OCI-LY1 (cell line): ENCODE data around the gene SYNDIG1L.

ENCODE experiments used
- H2AFZ ChIP-seq: fragments of 200-600 bp; sonication (generic), shearing (Covaris generic); 2 replicates; pipeline ENCODE4 v1.6.0; 2014; ENCODE audit warnings: antibody characterized with exemption, mild to moderate bottlenecking, low read length
- H3F3A ChIP-seq: fragments of 200-600 bp; sonication (generic), shearing (Covaris generic); 2 replicates; pipeline ENCODE4 v1.6.0; 2014; ENCODE audit warnings: mild to moderate bottlenecking, antibody characterized with exemption, low read length, moderate library complexity; ENCODE audit not compliant: insufficient read depth
- H3K27ac ChIP-seq: fragments of 200-600 bp; sonication (generic); 2 replicates; pipeline ENCODE4 v1.5.1; 2014; ENCODE audit warnings: low read length, mixed run types, mild to moderate bottlenecking, low read depth; ENCODE audit not compliant: poor library complexity, severe bottlenecking
- H3K27me3 ChIP-seq: fragments of 200-600 bp; sonication (generic); 2 replicates; pipeline ENCODE4 v1.6.0; 2014; ENCODE audit warnings: antibody characterized with exemption, mild to moderate bottlenecking, low read length, moderate library complexity; ENCODE audit not compliant: insufficient read depth
- H3K36me3 ChIP-seq: fragments of 200-600 bp; sonication (generic); 2 replicates; pipeline ENCODE4 v1.6.1; 2014; ENCODE audit warnings: mild to moderate bottlenecking, antibody characterized with exemption, low read length, moderate library complexity, mixed read lengths; ENCODE audit not compliant: insufficient read depth
- H3K4me1 ChIP-seq: fragments of 200-600 bp; sonication (generic); 2 replicates; pipeline ENCODE4 v1.5.1; 2014; ENCODE audit warnings: mild to moderate bottlenecking, low read length, moderate library complexity; ENCODE audit not compliant: insufficient read depth, severe bottlenecking
- H3K4me2 ChIP-seq: fragments of 200-600 bp; sonication (generic), shearing (Covaris generic); 2 replicates; pipeline ENCODE4 v1.6.1; 2014; ENCODE audit warnings: low read length
- H3K4me3 ChIP-seq: fragments of 200-600 bp; sonication (generic); 2 replicates; pipeline ENCODE4 v1.5.1; 2014; ENCODE audit warnings: low read length, low read depth, mild to moderate bottlenecking, mixed read lengths; ENCODE audit not compliant: poor library complexity, severe bottlenecking
- H3K79me2 ChIP-seq: fragments of 200-600 bp; shearing (Covaris generic); 2 replicates; pipeline ENCODE4 v1.6.1; 2016; ENCODE audit warnings: mixed run types, low read length, mixed read lengths; ENCODE audit not compliant: insufficient read depth
- H3K9ac ChIP-seq: fragments of 200-600 bp; sonication (generic), shearing (Covaris generic); 2 replicates; pipeline ENCODE4 v1.6.1; 2014; ENCODE audit warnings: mild to moderate bottlenecking, low read length, mixed read lengths
- H3K9me2 ChIP-seq: fragments of 200-600 bp; sonication (generic), shearing (Covaris generic); 2 replicates; pipeline ENCODE4 v1.6.1; 2014; ENCODE audit warnings: low read depth, mild to moderate bottlenecking, low read length, mixed read lengths
- H3K9me3 ChIP-seq: fragments of 200-600 bp; shearing (Covaris generic); 2 replicates; pipeline ENCODE4 v1.6.1; 2014; ENCODE audit warnings: low read length, mixed read lengths
- H4K20me1 ChIP-seq: fragments of 200-600 bp; sonication (generic), shearing (Covaris generic); 2 replicates; pipeline ENCODE4 v1.6.0; 2016; ENCODE audit warnings: mild to moderate bottlenecking, low read length; ENCODE audit not compliant: insufficient read depth
- EZH2 ChIP-seq: fragments of 200-600 bp; sonication (generic), shearing (Covaris generic); IDR thresholded peaks from 2 replicates; pipeline ENCODE4 v1.8.0; 2017; ENCODE audit warnings: borderline replicate concordance, mixed run types, mild to moderate bottlenecking, antibody characterized with exemption, low read length, moderate library complexity, mixed read lengths
- TF ChIP-seq, protein P1 (sequence below): fragments of 200-600 bp; sonication (generic), shearing (Covaris generic); IDR thresholded peaks from 2 replicates; pipeline ENCODE4 v1.5.1; 2017; ENCODE audit warnings: mild to moderate bottlenecking, antibody characterized with exemption, low read length, moderate library complexity, mixed read lengths

The SYNDIG1L gene

DNA sequence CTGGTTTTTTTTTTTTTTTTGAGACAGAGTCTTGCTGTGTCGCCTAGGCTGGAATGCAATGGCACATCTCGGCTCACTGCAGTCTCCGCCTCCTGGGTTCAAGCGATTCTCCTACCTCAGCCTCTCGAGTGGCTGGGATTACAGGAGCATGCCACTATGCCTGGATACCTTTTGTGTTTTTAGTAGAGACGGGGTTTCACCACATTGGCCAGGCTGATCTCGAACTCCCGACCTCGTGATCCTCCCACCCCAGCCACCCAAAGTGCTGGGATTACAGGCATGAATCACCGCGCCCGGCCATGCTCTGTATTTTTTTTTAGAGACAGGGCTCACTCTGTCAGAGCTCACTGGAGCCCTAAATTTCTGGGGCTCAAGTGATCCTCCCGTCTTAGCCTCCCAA, 45.2 kb downstream of the SYNDIG1L start:
- H3K27ac ChIP-seq, result no peak overlapping the region

GRCh38 chr14:74380172-74380571, 45.8 kb downstream of the SYNDIG1L start:
- no peak overlapping the region for H3K27ac ChIP-seq
- H3K79me2 ChIP-seq, result no peaks in the 10 kb centered on the region
- no peak overlapping the region for H3K4me2 ChIP-seq

More for the DNA sequence above, 45.2 kb downstream of the SYNDIG1L start:
- Histone ChIP-seq H3K4me1 (no peaks in the 10 kb centered on the region), H3K27me3 (no peaks in the 10 kb centered on the region), H3K36me3 (no peaks in the 10 kb centered on the region), H3K9ac (no peak overlapping the region), H4K20me1 (no peaks in the 10 kb centered on the region), H3K79me2 (no peaks in the 10 kb centered on the region), H3K9me2 (no peaks in the 10 kb centered on the region), H2AFZ (no peak overlapping the region), H3K9me3 (no peaks in the 10 kb centered on the region), H3K4me2 (no peak overlapping the region), H3K4me3 (no peak overlapping the region), H3F3A (no peaks in the 10 kb centered on the region)
- TF ChIP-seq, protein P1, sequence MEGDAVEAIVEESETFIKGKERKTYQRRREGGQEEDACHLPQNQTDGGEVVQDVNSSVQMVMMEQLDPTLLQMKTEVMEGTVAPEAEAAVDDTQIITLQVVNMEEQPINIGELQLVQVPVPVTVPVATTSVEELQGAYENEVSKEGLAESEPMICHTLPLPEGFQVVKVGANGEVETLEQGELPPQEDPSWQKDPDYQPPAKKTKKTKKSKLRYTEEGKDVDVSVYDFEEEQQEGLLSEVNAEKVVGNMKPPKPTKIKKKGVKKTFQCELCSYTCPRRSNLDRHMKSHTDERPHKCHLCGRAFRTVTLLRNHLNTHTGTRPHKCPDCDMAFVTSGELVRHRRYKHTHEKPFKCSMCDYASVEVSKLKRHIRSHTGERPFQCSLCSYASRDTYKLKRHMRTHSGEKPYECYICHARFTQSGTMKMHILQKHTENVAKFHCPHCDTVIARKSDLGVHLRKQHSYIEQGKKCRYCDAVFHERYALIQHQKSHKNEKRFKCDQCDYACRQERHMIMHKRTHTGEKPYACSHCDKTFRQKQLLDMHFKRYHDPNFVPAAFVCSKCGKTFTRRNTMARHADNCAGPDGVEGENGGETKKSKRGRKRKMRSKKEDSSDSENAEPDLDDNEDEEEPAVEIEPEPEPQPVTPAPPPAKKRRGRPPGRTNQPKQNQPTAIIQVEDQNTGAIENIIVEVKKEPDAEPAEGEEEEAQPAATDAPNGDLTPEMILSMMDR, result no peak
- TF ChIP-seq EZH2, result no peak

DNA sequence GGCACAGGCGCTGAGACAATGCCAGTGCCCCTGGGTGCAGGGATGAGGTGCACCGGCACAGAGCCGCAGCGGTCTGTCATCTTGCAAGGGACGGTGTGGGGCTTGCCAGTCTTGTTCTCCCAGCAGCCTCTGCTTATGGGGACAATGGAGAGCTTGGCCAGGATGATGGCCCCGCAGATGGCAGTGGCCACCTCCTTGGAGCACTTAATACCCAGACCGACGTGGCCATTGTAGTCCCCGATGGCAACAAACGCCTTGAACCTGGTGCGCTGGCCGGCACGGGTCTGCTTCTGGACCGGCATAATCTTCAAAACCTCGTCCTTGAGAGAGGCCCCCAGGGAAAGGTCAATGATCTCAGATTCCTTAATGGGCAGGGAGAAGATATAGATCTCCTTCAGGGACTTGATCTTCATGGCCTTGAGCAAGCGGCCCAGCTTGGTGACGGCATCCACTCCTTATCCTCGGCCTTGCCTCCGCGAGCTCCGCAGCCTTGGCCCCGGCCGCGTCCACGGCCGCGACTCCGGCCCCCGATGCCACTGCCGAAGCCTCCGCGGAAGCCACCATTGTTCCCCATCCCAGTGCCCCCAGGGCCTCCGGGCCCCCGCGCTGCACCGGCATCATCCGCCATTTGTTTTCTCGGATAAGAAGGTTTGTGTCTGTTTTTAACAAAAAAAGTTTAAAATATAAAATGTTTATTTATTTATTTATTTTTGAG, 47.9 kb downstream of the SYNDIG1L start:
- no peaks in the 10 kb centered on the region for H3K27me3 ChIP-seq
- H3K9me3 ChIP-seq, result no peaks in the 10 kb centered on the region
- TF ChIP-seq, protein P1, result no peak
- no peak for TF ChIP-seq EZH2
- no peak overlapping the region for H3K4me2 ChIP-seq
- no peaks in the 10 kb centered on the region for H3K36me3 ChIP-seq
- no peaks in the 10 kb centered on the region for H3K9me2 ChIP-seq
- no peak overlapping the region for H3K9ac ChIP-seq
- H4K20me1 ChIP-seq, result no peaks in the 10 kb centered on the region
- H3K27ac ChIP-seq, result no peak overlapping the region
- H3K4me3 ChIP-seq, result no peak overlapping the region
- no peak overlapping the region for H2AFZ ChIP-seq
- H3K4me1 ChIP-seq, result no peaks in the 10 kb centered on the region
- H3K79me2 ChIP-seq, result no peaks in the 10 kb centered on the region
- no peaks in the 10 kb centered on the region for H3F3A ChIP-seq

More at GRCh38 chr14:74380172-74380571, 45.8 kb downstream of the SYNDIG1L start:
- Histone ChIP-seq H4K20me1 (no peaks in the 10 kb centered on the region), H3K9me2 (no peaks in the 10 kb centered on the region), H3K36me3 (no peaks in the 10 kb centered on the region), H3K4me3 (no peak overlapping the region), H3F3A (no peaks in the 10 kb centered on the region), H3K9ac (no peak overlapping the region), H3K27me3 (no peaks in the 10 kb centered on the region), H2AFZ (no peak overlapping the region), H3K4me1 (no peaks in the 10 kb centered on the region), H3K9me3 (no peaks in the 10 kb centered on the region)
- TF ChIP-seq, protein P1, result no peak
- TF ChIP-seq EZH2, result no peak
